A673 (cell line): ENCODE data around the gene LHFPL2.
"Not testable (repeated sequence)": the region's sequence is repeated elsewhere in the genome, so short reads cannot be mapped to it uniquely, and the experiment has no call there.

Source experiments
- CTCF ChIP-seq: fragments of 300-800, 200-600 bp; sonication (generic); conservative IDR thresholded peaks from 2 replicates; pipeline ENCODE4 v1.5.1; 2017; ENCODE audit warnings: low read depth, mild to moderate bottlenecking, antibody characterized with exemption, low read length, moderate library complexity, mixed read lengths
- EZH2 ChIP-seq: fragments of 200-600 bp; sonication (generic); IDR thresholded peaks from 2 replicates; pipeline ENCODE4 v1.6.1; 2017; ENCODE audit warnings: borderline replicate concordance, low read depth, mild to moderate bottlenecking, mixed read lengths, antibody characterized with exemption, low read length; ENCODE audit not compliant: poor library complexity, severe bottlenecking

- TF ChIP-seq CTCF, EZH2: not testable (repeated sequence)
Measured at GRCh38 chr5:78683905-78684304, 35.3 kb upstream of the LHFPL2 start.
